WTC11 (cell line): Measurements from ENCODE around the gene OTOGL.

Source experiments
- CREB1 ChIP-seq: sonication (generic); formaldehyde crosslinking; IDR thresholded peaks from 2 replicates; pipeline ENCODE4 v1.8.0; 2023; ENCODE audit warnings: mild to moderate bottlenecking, missing genetic modification reagents
- CREM ChIP-seq: sonication (generic); formaldehyde crosslinking; IDR thresholded peaks from 2 replicates; pipeline ENCODE4 v1.8.1; 2022; ENCODE audit warnings: mild to moderate bottlenecking, missing genetic modification reagents, moderate library complexity
- FOXJ3 ChIP-seq: sonication (generic); formaldehyde crosslinking; IDR thresholded peaks from 2 replicates; pipeline ENCODE4 v1.9.0; 2021; ENCODE audit warnings: missing genetic modification reagents, mild to moderate bottlenecking, borderline replicate concordance
- KAT7 ChIP-seq: sonication (generic); formaldehyde crosslinking; IDR thresholded peaks from 2 replicates; pipeline ENCODE4 v1.8.1; 2023; ENCODE audit warnings: missing genetic modification reagents, mild to moderate bottlenecking, borderline replicate concordance
- NR2C2 ChIP-seq: sonication (generic); formaldehyde crosslinking; IDR thresholded peaks from 2 replicates; pipeline ENCODE4 v1.8.0; 2022; ENCODE audit warnings: mild to moderate bottlenecking, missing genetic modification reagents
- TEAD1 ChIP-seq: sonication (generic); formaldehyde crosslinking; IDR thresholded peaks from 2 replicates; pipeline ENCODE4 v1.8.0; 2022; ENCODE audit warnings: mild to moderate bottlenecking, missing genetic modification reagents
- TF ChIP-seq, protein P1 (sequence below): fragments of 200-600 bp; IDR thresholded peaks from 2 replicates; pipeline ENCODE4 v1.8.0; 2022; ENCODE audit warnings: antibody characterized with exemption
- TF ChIP-seq, protein P2 (sequence below): sonication (generic); formaldehyde crosslinking; IDR thresholded peaks from 2 replicates; pipeline ENCODE4 v1.8.1; 2022; ENCODE audit warnings: mild to moderate bottlenecking, moderate library complexity, missing genetic modification reagents
- TF ChIP-seq, protein P3 (sequence below): sonication (generic); formaldehyde crosslinking; IDR thresholded peaks from 2 replicates; pipeline ENCODE4 v1.8.1; 2023; ENCODE audit warnings: mild to moderate bottlenecking, missing genetic modification reagents, moderate library complexity
- TF ChIP-seq, protein P4 (sequence below): sonication (generic); formaldehyde crosslinking; conservative IDR thresholded peaks from 2 replicates; pipeline ENCODE4 v1.8.1; 2022; ENCODE audit warnings: mild to moderate bottlenecking, missing genetic modification reagents

DNA sequence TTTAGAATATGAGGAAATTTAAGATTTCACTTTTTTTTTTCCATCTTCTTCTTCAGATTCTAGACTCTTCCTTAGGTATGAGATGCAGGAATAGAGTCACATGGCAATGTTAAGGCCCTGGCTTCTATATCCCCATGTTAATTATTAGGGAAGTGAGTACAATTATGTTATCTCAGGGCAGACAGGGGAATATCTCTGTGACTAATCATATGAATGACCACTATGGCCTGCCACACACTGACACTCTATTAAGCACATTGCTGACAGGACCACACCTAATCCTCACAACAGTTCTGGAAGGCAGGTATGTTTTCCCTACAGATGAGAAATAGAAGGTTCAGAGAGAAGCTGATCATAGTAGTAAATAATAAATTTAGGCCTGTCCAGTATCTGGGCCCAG, 275.3 kb downstream of the OTOGL start:
- TF ChIP-seq, protein P1, sequence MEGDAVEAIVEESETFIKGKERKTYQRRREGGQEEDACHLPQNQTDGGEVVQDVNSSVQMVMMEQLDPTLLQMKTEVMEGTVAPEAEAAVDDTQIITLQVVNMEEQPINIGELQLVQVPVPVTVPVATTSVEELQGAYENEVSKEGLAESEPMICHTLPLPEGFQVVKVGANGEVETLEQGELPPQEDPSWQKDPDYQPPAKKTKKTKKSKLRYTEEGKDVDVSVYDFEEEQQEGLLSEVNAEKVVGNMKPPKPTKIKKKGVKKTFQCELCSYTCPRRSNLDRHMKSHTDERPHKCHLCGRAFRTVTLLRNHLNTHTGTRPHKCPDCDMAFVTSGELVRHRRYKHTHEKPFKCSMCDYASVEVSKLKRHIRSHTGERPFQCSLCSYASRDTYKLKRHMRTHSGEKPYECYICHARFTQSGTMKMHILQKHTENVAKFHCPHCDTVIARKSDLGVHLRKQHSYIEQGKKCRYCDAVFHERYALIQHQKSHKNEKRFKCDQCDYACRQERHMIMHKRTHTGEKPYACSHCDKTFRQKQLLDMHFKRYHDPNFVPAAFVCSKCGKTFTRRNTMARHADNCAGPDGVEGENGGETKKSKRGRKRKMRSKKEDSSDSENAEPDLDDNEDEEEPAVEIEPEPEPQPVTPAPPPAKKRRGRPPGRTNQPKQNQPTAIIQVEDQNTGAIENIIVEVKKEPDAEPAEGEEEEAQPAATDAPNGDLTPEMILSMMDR: no peak
- TF ChIP-seq CREB1 (CRISPR knock-in tag) (no peak), FOXJ3 (CRISPR knock-in tag) (no peak), TEAD1 (no peak), NR2C2 (CRISPR knock-in tag) (no peak), CREM (CRISPR knock-in tag) (no peak), KAT7 (CRISPR knock-in tag) (no peak)
- TF ChIP-seq, protein P2, sequence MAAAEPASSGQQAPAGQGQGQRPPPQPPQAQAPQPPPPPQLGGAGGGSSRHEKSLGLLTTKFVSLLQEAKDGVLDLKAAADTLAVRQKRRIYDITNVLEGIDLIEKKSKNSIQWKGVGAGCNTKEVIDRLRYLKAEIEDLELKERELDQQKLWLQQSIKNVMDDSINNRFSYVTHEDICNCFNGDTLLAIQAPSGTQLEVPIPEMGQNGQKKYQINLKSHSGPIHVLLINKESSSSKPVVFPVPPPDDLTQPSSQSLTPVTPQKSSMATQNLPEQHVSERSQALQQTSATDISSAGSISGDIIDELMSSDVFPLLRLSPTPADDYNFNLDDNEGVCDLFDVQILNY: no peak
- TF ChIP-seq, protein P3, sequence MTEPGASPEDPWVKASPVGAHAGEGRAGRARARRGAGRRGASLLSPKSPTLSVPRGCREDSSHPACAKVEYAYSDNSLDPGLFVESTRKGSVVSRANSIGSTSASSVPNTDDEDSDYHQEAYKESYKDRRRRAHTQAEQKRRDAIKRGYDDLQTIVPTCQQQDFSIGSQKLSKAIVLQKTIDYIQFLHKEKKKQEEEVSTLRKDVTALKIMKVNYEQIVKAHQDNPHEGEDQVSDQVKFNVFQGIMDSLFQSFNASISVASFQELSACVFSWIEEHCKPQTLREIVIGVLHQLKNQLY (CRISPR knock-in tag): no peak
- TF ChIP-seq, protein P4, sequence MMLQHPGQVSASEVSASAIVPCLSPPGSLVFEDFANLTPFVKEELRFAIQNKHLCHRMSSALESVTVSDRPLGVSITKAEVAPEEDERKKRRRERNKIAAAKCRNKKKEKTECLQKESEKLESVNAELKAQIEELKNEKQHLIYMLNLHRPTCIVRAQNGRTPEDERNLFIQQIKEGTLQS: no peak
